GM23338 (cell line): ENCODE data around the gene RIOX2. TPM values are rescaled to one million over a fixed set of nuclear protein-coding genes. Genes with fewer than 3 reads are reported as not detected.
"Not testable (repeated sequence)": the region's sequence is repeated elsewhere in the genome, so short reads cannot be mapped to it uniquely, and the experiment has no call there.

Source experiments
- ATAC-seq: fragments of 200-7000 bp; cut with Tn5 transposase; 3 replicates; pipeline ENCODE4 v1.9.1; 2020
- DNase-seq: peaks from one replicate; pipeline ENCODE4 v3.0.0-alpha.2; 2015; ENCODE audit warnings: low spot score
- H2AFZ ChIP-seq: fragments of 200-600 bp; sonication (generic); 2 replicates; pipeline ENCODE4 v1.8.0; 2016; ENCODE audit warnings: antibody characterized with exemption, mild to moderate bottlenecking, moderate library complexity
- H3F3A ChIP-seq: fragments of 200-600 bp; sonication (generic); replicated peaks from 2 replicates; pipeline ENCODE4 v1.8.0; 2017; ENCODE audit warnings: antibody characterized with exemption, mixed run types, low read depth
- H3K27ac ChIP-seq: fragments of 200-600 bp; sonication (generic); 2 replicates; pipeline ENCODE4 v1.6.1; 2016; ENCODE audit warnings: low read depth
- H3K27me3 ChIP-seq: fragments of 200-600 bp; sonication (generic); 2 replicates; pipeline ENCODE4 v1.8.0; 2016; ENCODE audit warnings: mild to moderate bottlenecking, mixed run types, moderate library complexity; ENCODE audit not compliant: insufficient read depth
- H3K36me3 ChIP-seq: fragments of 200-600 bp; sonication (generic); 2 replicates; pipeline ENCODE4 v1.8.0; 2016; ENCODE audit warnings: mild to moderate bottlenecking; ENCODE audit not compliant: insufficient read depth
- H3K4me1 ChIP-seq: fragments of 200-600 bp; sonication (generic); 2 replicates; pipeline ENCODE4 v1.8.0; 2016; ENCODE audit warnings: mild to moderate bottlenecking, moderate library complexity; ENCODE audit not compliant: insufficient read depth
- H3K4me2 ChIP-seq: fragments of 200-600 bp; sonication (generic); 2 replicates; pipeline ENCODE4 v1.7.1; 2017; ENCODE audit warnings: mixed run types
- H3K4me3 ChIP-seq: fragments of 200-600 bp; sonication (generic); 2 replicates; pipeline ENCODE4 v1.6.1; 2016; ENCODE audit warnings: mixed run types
- H3K79me2 ChIP-seq: fragments of 200-600 bp; sonication (generic); replicated peaks from 2 replicates; pipeline ENCODE4 v1.8.0; 2017; ENCODE audit warnings: mild to moderate bottlenecking; ENCODE audit not compliant: insufficient read depth
- H3K9me2 ChIP-seq: fragments of 200-600 bp; sonication (generic); 2 replicates; pipeline ENCODE4 v1.8.0; 2017; ENCODE audit not compliant: insufficient read depth
- H4K20me1 ChIP-seq: fragments of 200-600 bp; sonication (generic); replicated peaks from 2 replicates; pipeline ENCODE4 v1.8.0; 2017; ENCODE audit warnings: mild to moderate bottlenecking; ENCODE audit not compliant: insufficient read depth
- H3K27ac Mint-ChIP-seq: 2 replicates; pipeline ENCODE4 v1.8.0; 2020; ENCODE audit warnings: inconsistent platforms, mild to moderate bottlenecking, moderate library complexity, mixed read lengths
- H3K27me3 Mint-ChIP-seq: 3 replicates; pipeline ENCODE4 v1.8.0; 2022; ENCODE audit warnings: low read depth, mild to moderate bottlenecking, moderate library complexity, mixed read lengths, inconsistent platforms; ENCODE audit not compliant: insufficient read depth, poor library complexity
- H3K36me3 Mint-ChIP-seq: 3 replicates; pipeline ENCODE4 v1.8.0; 2021; ENCODE audit warnings: low read depth, mild to moderate bottlenecking, inconsistent platforms, moderate library complexity, mixed read lengths
- H3K4me1 Mint-ChIP-seq: 3 replicates; pipeline ENCODE4 v1.8.0; 2020; ENCODE audit warnings: mild to moderate bottlenecking, inconsistent platforms, mixed read lengths
- H3K4me3 Mint-ChIP-seq: 3 replicates; pipeline ENCODE4 v1.8.0; 2021; ENCODE audit warnings: moderate library complexity, mild to moderate bottlenecking, inconsistent platforms, mixed read lengths
- H3K9me3 Mint-ChIP-seq: 3 replicates; pipeline ENCODE4 v1.8.0; 2020; ENCODE audit warnings: moderate library complexity, mild to moderate bottlenecking, inconsistent platforms, mixed read lengths
- CREB1 ChIP-seq: fragments of 250-450 bp; sonication (Bioruptor Pico); IDR thresholded peaks from 2 replicates; pipeline ENCODE4 v1.5.0; 2020; ENCODE audit warnings: low read depth, mild to moderate bottlenecking, moderate library complexity
- EZH2phosphoT487 ChIP-seq: fragments of 200-600 bp; sonication (generic); IDR thresholded peaks from one replicate; pipeline ENCODE4 v1.8.1; 2018; ENCODE audit warnings: antibody characterized with exemption; ENCODE audit not compliant: unreplicated experiment
- JUNB ChIP-seq: IDR thresholded peaks from one replicate; pipeline ENCODE4 v1.6.1; 2016; ENCODE audit warnings: antibody characterized with exemption; ENCODE audit not compliant: unreplicated experiment
- NANOG ChIP-seq: IDR thresholded peaks from 2 replicates; pipeline ENCODE4 v1.6.1; 2016; ENCODE audit warnings: antibody characterized with exemption, borderline replicate concordance
- ZNF114 ChIP-seq: fragments of 250-450 bp; sonication (Bioruptor Pico); IDR thresholded peaks from 2 replicates; pipeline ENCODE4 v1.5.0; 2020; ENCODE audit warnings: mild to moderate bottlenecking, moderate library complexity
- ZNF331 ChIP-seq: fragments of 250-450 bp; sonication (Bioruptor Pico); IDR thresholded peaks from 2 replicates; pipeline ENCODE4 v1.5.0; 2020; ENCODE audit warnings: low read depth, mild to moderate bottlenecking, moderate library complexity
- polyA plus RNA-seq: library from polyadenylated mRNA; unstranded; fragments of >200 nt; fragmentation: Nextera tagmentation; extraction: Ambion mirVana; gene quantifications from 2 replicates; pipeline ENCODE4 v1.2.1, GENCODE V29; 2016
- total RNA-seq: library from RNA; depleted of rRNA; stranded (reverse); fragments of >200 nt; shearing (Covaris generic); gene quantifications from 2 replicates; pipeline ENCODE4 v1.2.3, GENCODE V29; 2014
- TF ChIP-seq, protein P1 (sequence below): IDR thresholded peaks from one replicate; pipeline ENCODE4 v1.6.1; 2018; ENCODE audit warnings: antibody characterized with exemption; ENCODE audit not compliant: unreplicated experiment
- TF ChIP-seq, protein P2 (sequence below): IDR thresholded peaks from 2 replicates; pipeline ENCODE4 v1.6.1; 2016; ENCODE audit warnings: antibody characterized with exemption
- TF ChIP-seq, protein P3 (sequence below), 2 experiments: fragments of 200-600 bp in 1 of 2; sonication (generic) in 1 of 2; conservative IDR thresholded peaks; 2 replicates each; pipeline versions ENCODE4 v1.5.1 to v1.6.1; 2016 to 2017; ENCODE audit warnings: antibody characterized with exemption in 2 of 2, low read depth in 2 of 2, mild to moderate bottlenecking in 2 of 2, moderate library complexity in 1 of 2

The RIOX2 gene
- total and polyA plus RNA-seq, 2 experiments from 2014 or later = 9.0 to 10.7 TPM

DNA sequence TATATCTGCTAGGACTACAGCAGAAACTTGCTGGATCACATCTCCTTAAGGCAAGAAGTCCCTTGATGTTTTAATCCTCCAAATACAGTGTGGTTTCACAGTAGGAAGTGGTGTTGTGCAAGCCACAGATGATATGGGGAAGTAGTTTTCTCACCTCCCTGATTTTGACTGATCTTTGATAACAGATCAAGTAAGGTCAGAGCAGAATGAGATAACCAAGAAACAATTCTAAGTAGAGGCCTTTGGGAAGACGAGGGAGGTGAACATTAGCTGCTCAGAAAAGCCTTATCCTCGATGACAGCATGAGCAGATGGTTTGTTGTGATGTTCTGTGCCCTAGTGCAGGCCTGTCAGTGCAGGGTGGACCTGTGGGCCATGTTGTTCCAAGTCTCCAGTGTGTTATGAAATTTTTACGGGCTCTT, 61.3 kb downstream of the RIOX2 start (continued):
- TF ChIP-seq, protein P1, sequence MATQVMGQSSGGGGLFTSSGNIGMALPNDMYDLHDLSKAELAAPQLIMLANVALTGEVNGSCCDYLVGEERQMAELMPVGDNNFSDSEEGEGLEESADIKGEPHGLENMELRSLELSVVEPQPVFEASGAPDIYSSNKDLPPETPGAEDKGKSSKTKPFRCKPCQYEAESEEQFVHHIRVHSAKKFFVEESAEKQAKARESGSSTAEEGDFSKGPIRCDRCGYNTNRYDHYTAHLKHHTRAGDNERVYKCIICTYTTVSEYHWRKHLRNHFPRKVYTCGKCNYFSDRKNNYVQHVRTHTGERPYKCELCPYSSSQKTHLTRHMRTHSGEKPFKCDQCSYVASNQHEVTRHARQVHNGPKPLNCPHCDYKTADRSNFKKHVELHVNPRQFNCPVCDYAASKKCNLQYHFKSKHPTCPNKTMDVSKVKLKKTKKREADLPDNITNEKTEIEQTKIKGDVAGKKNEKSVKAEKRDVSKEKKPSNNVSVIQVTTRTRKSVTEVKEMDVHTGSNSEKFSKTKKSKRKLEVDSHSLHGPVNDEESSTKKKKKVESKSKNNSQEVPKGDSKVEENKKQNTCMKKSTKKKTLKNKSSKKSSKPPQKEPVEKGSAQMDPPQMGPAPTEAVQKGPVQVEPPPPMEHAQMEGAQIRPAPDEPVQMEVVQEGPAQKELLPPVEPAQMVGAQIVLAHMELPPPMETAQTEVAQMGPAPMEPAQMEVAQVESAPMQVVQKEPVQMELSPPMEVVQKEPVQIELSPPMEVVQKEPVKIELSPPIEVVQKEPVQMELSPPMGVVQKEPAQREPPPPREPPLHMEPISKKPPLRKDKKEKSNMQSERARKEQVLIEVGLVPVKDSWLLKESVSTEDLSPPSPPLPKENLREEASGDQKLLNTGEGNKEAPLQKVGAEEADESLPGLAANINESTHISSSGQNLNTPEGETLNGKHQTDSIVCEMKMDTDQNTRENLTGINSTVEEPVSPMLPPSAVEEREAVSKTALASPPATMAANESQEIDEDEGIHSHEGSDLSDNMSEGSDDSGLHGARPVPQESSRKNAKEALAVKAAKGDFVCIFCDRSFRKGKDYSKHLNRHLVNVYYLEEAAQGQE = no peak
- no peak for TF ChIP-seq EZH2phosphoT487
- TF ChIP-seq, protein P2, sequence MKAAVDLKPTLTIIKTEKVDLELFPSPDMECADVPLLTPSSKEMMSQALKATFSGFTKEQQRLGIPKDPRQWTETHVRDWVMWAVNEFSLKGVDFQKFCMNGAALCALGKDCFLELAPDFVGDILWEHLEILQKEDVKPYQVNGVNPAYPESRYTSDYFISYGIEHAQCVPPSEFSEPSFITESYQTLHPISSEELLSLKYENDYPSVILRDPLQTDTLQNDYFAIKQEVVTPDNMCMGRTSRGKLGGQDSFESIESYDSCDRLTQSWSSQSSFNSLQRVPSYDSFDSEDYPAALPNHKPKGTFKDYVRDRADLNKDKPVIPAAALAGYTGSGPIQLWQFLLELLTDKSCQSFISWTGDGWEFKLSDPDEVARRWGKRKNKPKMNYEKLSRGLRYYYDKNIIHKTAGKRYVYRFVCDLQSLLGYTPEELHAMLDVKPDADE = no peak
- TF ChIP-seq ZNF114 = no peak
- TF ChIP-seq JUNB = no peak
- TF ChIP-seq, protein P3, sequence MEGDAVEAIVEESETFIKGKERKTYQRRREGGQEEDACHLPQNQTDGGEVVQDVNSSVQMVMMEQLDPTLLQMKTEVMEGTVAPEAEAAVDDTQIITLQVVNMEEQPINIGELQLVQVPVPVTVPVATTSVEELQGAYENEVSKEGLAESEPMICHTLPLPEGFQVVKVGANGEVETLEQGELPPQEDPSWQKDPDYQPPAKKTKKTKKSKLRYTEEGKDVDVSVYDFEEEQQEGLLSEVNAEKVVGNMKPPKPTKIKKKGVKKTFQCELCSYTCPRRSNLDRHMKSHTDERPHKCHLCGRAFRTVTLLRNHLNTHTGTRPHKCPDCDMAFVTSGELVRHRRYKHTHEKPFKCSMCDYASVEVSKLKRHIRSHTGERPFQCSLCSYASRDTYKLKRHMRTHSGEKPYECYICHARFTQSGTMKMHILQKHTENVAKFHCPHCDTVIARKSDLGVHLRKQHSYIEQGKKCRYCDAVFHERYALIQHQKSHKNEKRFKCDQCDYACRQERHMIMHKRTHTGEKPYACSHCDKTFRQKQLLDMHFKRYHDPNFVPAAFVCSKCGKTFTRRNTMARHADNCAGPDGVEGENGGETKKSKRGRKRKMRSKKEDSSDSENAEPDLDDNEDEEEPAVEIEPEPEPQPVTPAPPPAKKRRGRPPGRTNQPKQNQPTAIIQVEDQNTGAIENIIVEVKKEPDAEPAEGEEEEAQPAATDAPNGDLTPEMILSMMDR (conservative IDR thresholded peaks at IDR 0.05; ENCODE audit: low read depth in 2 of 2) = no peak
- TF ChIP-seq ZNF331 (CRISPR knock-in tag) = no peak
- TF ChIP-seq CREB1 (CRISPR knock-in tag) = no peak
- TF ChIP-seq NANOG = no peak

DNA sequence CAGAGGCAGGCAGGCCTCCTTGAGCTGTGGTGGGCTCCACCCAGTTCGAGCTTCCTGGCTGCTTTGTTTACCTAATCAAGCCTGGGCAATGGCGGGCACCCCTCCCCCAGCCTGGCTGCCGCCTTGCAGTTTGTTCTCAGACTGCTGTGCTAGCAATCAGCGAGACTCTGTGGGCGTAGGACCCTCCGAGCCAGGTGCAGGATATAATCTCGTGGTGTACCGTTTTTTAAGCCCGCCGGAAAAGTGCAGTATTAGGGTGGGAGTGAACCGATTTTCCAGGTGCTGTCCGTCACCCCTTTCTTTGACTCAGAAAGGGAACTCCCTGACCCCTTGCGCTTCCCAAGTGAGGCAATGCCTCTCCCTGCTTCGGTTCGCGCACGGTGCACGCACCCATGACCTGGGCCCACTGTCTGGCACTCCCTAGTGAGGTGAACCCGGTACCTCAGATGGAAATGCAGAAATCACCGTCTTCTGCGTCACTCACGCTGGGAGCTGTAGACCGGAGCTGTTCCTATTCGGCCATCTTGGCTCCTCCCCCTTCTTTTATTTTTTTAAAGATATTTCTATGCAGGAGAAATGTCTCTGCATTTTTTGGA, 61.9 kb downstream of the RIOX2 start:
- not testable (repeated sequence) for H4K20me1 ChIP-seq, H3K27me3 Mint-ChIP-seq, H3K36me3 Mint-ChIP-seq, H3K27ac ChIP-seq, ATAC-seq, DNase-seq, H3K79me2 ChIP-seq, H2AFZ ChIP-seq, H3K9me2 ChIP-seq, H3F3A ChIP-seq, H3K27me3 ChIP-seq, H3K4me1 Mint-ChIP-seq, H3K4me3 ChIP-seq, H3K36me3 ChIP-seq
- Mint-ChIP-seq H3K4me3 (peak overlapping the region; percentile 53; the same call in 2 of the 3 replicates), H3K9me3 (peaks cover 13% of the 10 kb centered on the region; the same call in 2 of the 3 replicates), H3K27ac (peak overlapping the region; percentile 94)
- Histone ChIP-seq H3K4me2 (peak overlapping the region; percentile 69; the same call in 1 of the 2 replicates), H3K4me1 (peaks cover 12% of the 10 kb centered on the region)

DNA sequence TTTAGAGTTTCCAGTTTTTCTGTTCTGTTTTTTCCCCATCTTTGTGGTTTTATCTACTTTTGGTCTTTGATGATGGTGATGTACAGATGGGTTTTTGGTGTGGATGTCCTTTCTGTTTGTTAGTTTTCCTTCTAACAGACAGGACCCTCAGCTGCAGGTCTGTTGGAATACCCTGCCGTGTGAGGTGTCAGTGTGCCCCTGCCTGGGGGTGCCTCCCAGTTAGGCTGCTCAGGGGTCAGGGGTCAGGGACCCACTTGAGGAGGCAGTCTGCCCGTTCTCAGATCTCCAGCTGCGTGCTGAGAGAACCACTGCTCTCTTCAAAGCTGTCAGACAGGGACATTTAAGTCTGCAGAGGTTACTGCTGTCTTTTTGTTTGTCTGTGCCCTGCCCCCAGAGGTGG, 62.4 kb downstream of the RIOX2 start:
- not testable (repeated sequence) for H3K79me2 ChIP-seq, H3K27ac Mint-ChIP-seq, H3K27ac ChIP-seq, DNase-seq, H3F3A ChIP-seq, H3K4me3 Mint-ChIP-seq, H3K27me3 ChIP-seq, H3K4me1 Mint-ChIP-seq, H3K9me2 ChIP-seq, H3K4me3 ChIP-seq, H2AFZ ChIP-seq, H3K27me3 Mint-ChIP-seq, ATAC-seq, H3K36me3 ChIP-seq, H3K36me3 Mint-ChIP-seq, H4K20me1 ChIP-seq, H3K4me2 ChIP-seq
- peaks cover 12% of the 10 kb centered on the region for H3K4me1 ChIP-seq
- peaks cover 13% of the 10 kb centered on the region; the same call in 2 of the 3 replicates for H3K9me3 Mint-ChIP-seq
